Measurements from ENCODE around the gene SAA1. TPM values are rescaled to one million over a fixed set of nuclear protein-coding genes. Genes with fewer than 3 reads are reported as not detected.
A peak's percentile ranks its signal among the peaks of the same experiment; 100 is the strongest.

SAA1 gene
- polyA plus RNA-seq, 3 donors, result not detected

DNA sequence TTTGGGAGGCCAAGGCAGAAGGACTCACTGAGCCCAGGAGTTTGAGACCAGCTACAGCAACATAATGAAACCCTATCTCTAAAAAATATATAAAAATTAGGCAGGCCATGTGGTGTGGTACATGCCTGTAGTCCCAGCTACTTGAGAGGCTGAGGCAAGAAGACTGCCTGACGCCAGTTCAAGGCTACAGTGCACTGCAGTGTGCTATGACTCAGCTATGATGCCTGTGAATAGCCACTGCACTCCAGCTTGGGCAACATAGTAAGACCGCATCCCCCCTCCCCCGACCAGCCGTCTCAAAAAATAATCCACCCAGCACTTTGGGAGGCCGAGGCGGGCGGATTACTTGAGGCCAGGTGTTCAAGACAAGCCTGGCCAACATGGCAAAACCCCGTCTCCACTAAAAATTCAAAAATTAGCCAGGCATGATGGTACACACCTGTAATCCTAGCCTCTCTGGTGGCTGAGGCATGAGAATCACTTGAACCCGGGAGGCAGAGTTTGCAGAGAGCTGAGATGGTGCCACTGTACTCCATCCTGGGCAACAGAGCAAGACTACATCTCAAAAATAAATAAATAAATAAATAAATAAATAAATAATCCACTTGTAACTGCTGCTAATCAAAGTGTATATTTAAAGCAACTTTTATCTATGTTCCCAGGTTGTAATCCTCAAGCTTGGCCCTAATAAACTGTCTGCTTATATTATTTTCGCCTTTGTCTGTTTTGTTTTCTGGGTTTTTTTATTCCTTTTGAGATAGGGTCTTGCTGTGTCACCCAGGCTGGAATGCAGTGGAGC is 48.1 kb downstream of the SAA1 start:
- Mint-ChIP-seq H3K27me3 (ENCODE audit: low read depth in 3 of 3) (no peaks in the 10 kb centered on the region), H3K4me3 (peak overlapping the region in 1 of 2 donors; percentile 41), H3K4me1 (peaks cover 44% of the 10 kb centered on the region), H3K27ac (peak overlapping the region; percentile 46 to 91 (median 84)), H3K9me3 (peaks cover 0 to 4% (median 0%) of the 10 kb centered on the region in 7 donors), H3K36me3 (peaks cover 35 to 47% of the 10 kb centered on the region in 2 donors)
- Histone ChIP-seq H3K27ac (ENCODE audit: low read depth in 1 of 2, low read length in 2 of 2) (peak overlapping the region in 1 of 2 donors; percentile 78), H4K20me1 (ENCODE audit: insufficient read depth, low read length) (no peaks in the 10 kb centered on the region), H3K4me1 (ENCODE audit: control insufficient read depth in 1 of 2, insufficient read depth in 2 of 2, low read length in 2 of 2) (peaks cover 21 to 51% of the 10 kb centered on the region in 2 donors), H3K27me3 (ENCODE audit: control insufficient read depth in 2 of 2, insufficient read depth in 2 of 2, low read length in 2 of 2) (no peaks in the 10 kb centered on the region), H3K36me3 (replicated peaks in 1 of 2; ENCODE audit: control insufficient read depth in 1 of 2, insufficient read depth in 2 of 2, low read length in 2 of 2) (peaks cover 26 to 47% of the 10 kb centered on the region in 2 donors), H3K9me3 (replicated peaks in 1 of 2; ENCODE audit: control insufficient read depth in 1 of 2, insufficient read depth in 1 of 2, low read length in 2 of 2) (no peaks in the 10 kb centered on the region), H3K79me2 (ENCODE audit: insufficient read depth, low read length) (peaks cover 72% of the 10 kb centered on the region), H3K9ac (ENCODE audit: insufficient read depth, low read length, poor library complexity, severe bottlenecking) (no peak overlapping the region), H3K4me3 (replicated peaks in 1 of 3; ENCODE audit: low read depth in 2 of 3, low read length in 3 of 3) (no peak overlapping the region), H2AFZ (ENCODE audit: insufficient read depth, low read depth, low read length, poor library complexity, severe bottlenecking) (no peak overlapping the region), H3K4me2 (replicated peaks; ENCODE audit: extremely low read depth, low read length, poor library complexity, severe bottlenecking) (no peak overlapping the region)
- intact Hi-C loops (cut with micrococcal nuclease), result no loop called here
- DNase-seq, result peak in 2 of 3 donors; percentile 34
- WGBS (ENCODE audit: insufficient coverage), result 90% methylated on average over 5 of the region's 10 CpGs
- no peak for TF ChIP-seq CTCF (IDR thresholded peaks at IDR 0.05)

- Histone ChIP-seq H4K20me1 (ENCODE audit: insufficient read depth, low read length) (no peaks in the 10 kb centered on the region), H3K79me2 (ENCODE audit: insufficient read depth, low read length) (peaks cover 80% of the 10 kb centered on the region), H3K4me3 (replicated peaks in 1 of 3; ENCODE audit: low read depth in 2 of 3, low read length in 3 of 3) (peak overlapping the region in 1 of 3 experiments; percentile 28), H3K27ac (ENCODE audit: low read depth in 1 of 2, low read length in 2 of 2) (peak overlapping the region in 1 of 2 donors; percentile 78), H3K4me2 (replicated peaks; ENCODE audit: extremely low read depth, low read length, poor library complexity, severe bottlenecking) (peak overlapping the region; percentile 21), H3K9me3 (replicated peaks in 1 of 2; ENCODE audit: control insufficient read depth in 1 of 2, insufficient read depth in 1 of 2, low read length in 2 of 2) (no peaks in the 10 kb centered on the region), H3K27me3 (ENCODE audit: control insufficient read depth in 2 of 2, insufficient read depth in 2 of 2, low read length in 2 of 2) (no peaks in the 10 kb centered on the region), H2AFZ (ENCODE audit: insufficient read depth, low read depth, low read length, poor library complexity, severe bottlenecking) (peak overlapping the region; percentile 53), H3K36me3 (replicated peaks in 1 of 2; ENCODE audit: control insufficient read depth in 1 of 2, insufficient read depth in 2 of 2, low read length in 2 of 2) (peaks cover 18 to 39% of the 10 kb centered on the region in 2 donors), H3K4me1 (ENCODE audit: control insufficient read depth in 1 of 2, insufficient read depth in 2 of 2, low read length in 2 of 2) (peaks cover 21 to 58% of the 10 kb centered on the region in 2 donors), H3K9ac (ENCODE audit: insufficient read depth, low read length, poor library complexity, severe bottlenecking) (no peak overlapping the region)
- Mint-ChIP-seq H3K36me3 (peaks cover 34 to 43% of the 10 kb centered on the region in 2 donors), H3K4me3 (peak overlapping the region in 1 of 2 donors; percentile 41), H3K9me3 (peaks cover 0 to 4% (median 0%) of the 10 kb centered on the region in 7 donors), H3K4me1 (peaks cover 52% of the 10 kb centered on the region), H3K27me3 (ENCODE audit: low read depth in 3 of 3) (no peaks in the 10 kb centered on the region), H3K27ac (peak overlapping the region; percentile 53 to 88 (median 84))
- TF ChIP-seq CTCF (IDR thresholded peaks at IDR 0.05), result no peak
- intact Hi-C loops (cut with micrococcal nuclease), result no loop called here
- WGBS (ENCODE audit: insufficient coverage), result 100% methylated on average over 4 of the region's 9 CpGs
- peak; percentile 10 to 23 (median 14) for DNase-seq
Observed at GRCh38 chr11:18314784-18315523, 48.9 kb downstream of the SAA1 start.

All from CD14-positive monocyte (primary cell).